ENCODE results near the gene RHBDF2. TPM values are rescaled to one million over a fixed set of nuclear protein-coding genes. Genes with fewer than 3 reads are reported as not detected.
"Not testable (repeated sequence)": the region's sequence is repeated elsewhere in the genome, so short reads cannot be mapped to it uniquely, and the experiment has no call there.

Gene RHBDF2
- total and polyA plus RNA-seq, 4 donors, result 20.1 to 116 (median 39.6) TPM

GRCh38 chr17:76511668-76512365 lies 10.6 kb upstream of the RHBDF2 start:
- 74 to 79% methylated on average over 13 of the region's 13 CpGs for WGBS, 2 donors
- Histone ChIP-seq H3K4me1 (ENCODE audit: control insufficient read depth in 5 of 5, insufficient read depth in 5 of 5, low read length in 5 of 5) (peaks cover 0 to 23% (median 5%) of the 10 kb centered on the region in 5 donors), H3K27me3 (ENCODE audit: control insufficient read depth in 3 of 3, insufficient read depth in 3 of 3, low read length in 2 of 3) (no peaks in the 10 kb centered on the region), H3K27ac (ENCODE audit: low read depth in 1 of 2, low read length in 1 of 2) (no peak overlapping the region), H3K9ac (ENCODE audit: insufficient read depth in 1 of 2, low read length in 2 of 2) (no peak overlapping the region), H3K36me3 (ENCODE audit: control insufficient read depth in 4 of 4, insufficient read depth in 4 of 4, low read length in 4 of 4) (no peaks in the 10 kb centered on the region), H3K9me3 (ENCODE audit: control insufficient read depth in 4 of 4, insufficient read depth in 3 of 4, low read length in 3 of 4) (no peaks in the 10 kb centered on the region), H3K4me3 (no peak overlapping the region)
- ATAC-seq (ENCODE audit: insufficient read depth, low FRiP score), result no peak
- TF ChIP-seq CTCF (IDR thresholded peaks at IDR 0.05; ENCODE audit: control extremely low read depth, extremely low read depth), result no peak
- peak in 2 of 3 donors; percentile 50 to 76 for DNase-seq

- no peaks in the 10 kb centered on the region for H3K27me3 ChIP-seq (ENCODE audit: control insufficient read depth in 3 of 3, insufficient read depth in 3 of 3, low read length in 2 of 3)
- H3K9me3 ChIP-seq (ENCODE audit: control insufficient read depth in 4 of 4, insufficient read depth in 3 of 4, low read length in 3 of 4), result no peaks in the 10 kb centered on the region
- H3K4me1 ChIP-seq (ENCODE audit: control insufficient read depth in 5 of 5, insufficient read depth in 5 of 5, low read length in 5 of 5), result peaks cover 0 to 23% (median 5%) of the 10 kb centered on the region in 5 donors
- H3K4me3 ChIP-seq, result no peak overlapping the region
- H3K36me3 ChIP-seq (ENCODE audit: control insufficient read depth in 4 of 4, insufficient read depth in 4 of 4, low read length in 4 of 4), result no peaks in the 10 kb centered on the region
- 29 to 45% methylated on average over 9 of the region's 9 CpGs for WGBS, 2 donors
- DNase-seq, result peak; percentile 44 to 67 (median 65)
- no peak for TF ChIP-seq CTCF (IDR thresholded peaks at IDR 0.05; ENCODE audit: control extremely low read depth, extremely low read depth)
- no peak overlapping the region for H3K9ac ChIP-seq (ENCODE audit: insufficient read depth in 1 of 2, low read length in 2 of 2)
- no peak for ATAC-seq (ENCODE audit: insufficient read depth, low FRiP score)
- H3K27ac ChIP-seq (ENCODE audit: low read depth in 1 of 2, low read length in 1 of 2), result no peak overlapping the region
These were observed 9.6 kb upstream of the RHBDF2 start for GRCh38 chr17:76510831-76511244.

GRCh38 chr17:76508472-76509063 lies 7.3 kb upstream of the RHBDF2 start:
- peaks cover 0 to 14% (median 5%) of the 10 kb centered on the region in 5 donors for H3K4me1 ChIP-seq (ENCODE audit: control insufficient read depth in 5 of 5, insufficient read depth in 5 of 5, low read length in 5 of 5)
- not testable (repeated sequence) for H3K27ac ChIP-seq (ENCODE audit: low read depth in 1 of 2, low read length in 1 of 2); H3K27me3 ChIP-seq (ENCODE audit: control insufficient read depth in 3 of 3, insufficient read depth in 3 of 3, low read length in 2 of 3); ATAC-seq (ENCODE audit: insufficient read depth, low FRiP score); H3K36me3 ChIP-seq (ENCODE audit: control insufficient read depth in 4 of 4, insufficient read depth in 4 of 4, low read length in 4 of 4); H3K9me3 ChIP-seq (ENCODE audit: control insufficient read depth in 4 of 4, insufficient read depth in 3 of 4, low read length in 3 of 4); DNase-seq; H3K9ac ChIP-seq (ENCODE audit: insufficient read depth in 1 of 2, low read length in 2 of 2); H3K4me3 ChIP-seq
- WGBS, 2 donors, result 72 to 81% methylated on average over 14 of the region's 14 CpGs

Measured in lung (tissue), 12 donors.